Calu3 (cell line): ENCODE results near the gene HIGD1C. TPM values are rescaled to one million over a fixed set of nuclear protein-coding genes. Genes with fewer than 3 reads are reported as not detected.

ENCODE experiments used
- BruUV-seq: library from RNA; stranded (reverse); fragments of 400-500 nt; replicated peaks from 2 replicates; lab custom pipeline; 2021; lab: Mats Ljungman, UMichigan
- CTCF ChIA-PET: fragments of 300-600 bp; sonication (Branson Sonifier 250); formaldehyde crosslinking; loops from one replicate; lab custom pipeline; 2022; ENCODE audit warnings: antibody characterized with exemption; lab: Charles Lee
- DNase-seq: peaks from one replicate; pipeline ENCODE4 v3.0.0; 2022
- H3K27ac Mint-ChIP-seq: one replicate; pipeline ENCODE4 v1.8.0; 2022; ENCODE audit warnings: mixed read lengths; ENCODE audit not compliant: unreplicated experiment
- H3K27me3 Mint-ChIP-seq: one replicate; pipeline ENCODE4 v1.8.0; 2022; ENCODE audit warnings: mixed read lengths; ENCODE audit not compliant: unreplicated experiment
- H3K36me3 Mint-ChIP-seq: one replicate; pipeline ENCODE4 v1.8.0; 2022; ENCODE audit warnings: mild to moderate bottlenecking, moderate library complexity, mixed read lengths; ENCODE audit not compliant: insufficient read depth, unreplicated experiment
- H3K4me1 Mint-ChIP-seq: one replicate; pipeline ENCODE4 v1.8.0; 2022; ENCODE audit warnings: mild to moderate bottlenecking, low read depth, mixed read lengths; ENCODE audit not compliant: unreplicated experiment
- H3K4me3 Mint-ChIP-seq: one replicate; pipeline ENCODE4 v1.8.0; 2022; ENCODE audit warnings: mild to moderate bottlenecking, low read depth, moderate library complexity, mixed read lengths; ENCODE audit not compliant: unreplicated experiment
- H3K9me3 Mint-ChIP-seq: one replicate; pipeline ENCODE4 v1.8.0; 2022; ENCODE audit warnings: low read depth, mixed read lengths; ENCODE audit not compliant: unreplicated experiment
- intact Hi-C: fragments of 100-400 bp; cut with micrococcal nuclease; formaldehyde crosslinking; loops from one replicate; pipeline ENCODE4 v1.10.0; 2022; ENCODE audit not compliant: unreplicated experiment
- total RNA-seq: library from RNA; stranded (reverse); gene quantifications from 2 replicates; pipeline ENCODE4 v1.2.3, GENCODE V29; 2022
- TF ChIP-seq, protein P1 (sequence below): fragments of 200-600 bp; IDR thresholded peaks from one replicate; pipeline ENCODE4 v1.8.0; 2022; ENCODE audit warnings: antibody characterized with exemption; ENCODE audit not compliant: unreplicated experiment

Gene HIGD1C
- total RNA-seq, 1 experiment from 2014 or later, result not detected

DNA sequence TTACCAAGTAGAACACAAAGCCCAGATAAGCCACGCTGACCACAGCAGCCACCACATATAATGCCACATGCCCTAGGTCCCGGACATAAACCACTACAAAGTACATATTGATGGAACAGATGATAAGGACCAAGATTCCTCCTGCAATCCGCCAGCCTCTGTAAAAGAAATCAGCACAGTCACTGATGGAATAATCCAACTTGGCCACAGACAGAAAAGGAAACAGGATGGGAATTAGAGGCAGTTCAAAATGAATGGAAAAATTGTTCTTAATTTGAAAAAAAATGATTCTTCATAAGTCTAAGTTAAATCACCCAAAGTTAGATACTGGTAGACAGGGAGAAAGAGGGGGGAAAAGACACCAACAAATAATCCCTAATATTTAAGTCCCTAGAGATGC, 38.4 kb downstream of the HIGD1C start:
- Mint-ChIP-seq H3K27me3 (no peaks in the 10 kb centered on the region), H3K9me3 (no peaks in the 10 kb centered on the region), H3K4me3 (no peak overlapping the region), H3K36me3 (peaks cover 22% of the 10 kb centered on the region), H3K27ac (no peak overlapping the region), H3K4me1 (no peaks in the 10 kb centered on the region)
- DNase-seq, result no peak
- CTCF ChIA-PET, result no interaction called here
- BruUV-seq, result no TSS peak
- TF ChIP-seq, protein P1, sequence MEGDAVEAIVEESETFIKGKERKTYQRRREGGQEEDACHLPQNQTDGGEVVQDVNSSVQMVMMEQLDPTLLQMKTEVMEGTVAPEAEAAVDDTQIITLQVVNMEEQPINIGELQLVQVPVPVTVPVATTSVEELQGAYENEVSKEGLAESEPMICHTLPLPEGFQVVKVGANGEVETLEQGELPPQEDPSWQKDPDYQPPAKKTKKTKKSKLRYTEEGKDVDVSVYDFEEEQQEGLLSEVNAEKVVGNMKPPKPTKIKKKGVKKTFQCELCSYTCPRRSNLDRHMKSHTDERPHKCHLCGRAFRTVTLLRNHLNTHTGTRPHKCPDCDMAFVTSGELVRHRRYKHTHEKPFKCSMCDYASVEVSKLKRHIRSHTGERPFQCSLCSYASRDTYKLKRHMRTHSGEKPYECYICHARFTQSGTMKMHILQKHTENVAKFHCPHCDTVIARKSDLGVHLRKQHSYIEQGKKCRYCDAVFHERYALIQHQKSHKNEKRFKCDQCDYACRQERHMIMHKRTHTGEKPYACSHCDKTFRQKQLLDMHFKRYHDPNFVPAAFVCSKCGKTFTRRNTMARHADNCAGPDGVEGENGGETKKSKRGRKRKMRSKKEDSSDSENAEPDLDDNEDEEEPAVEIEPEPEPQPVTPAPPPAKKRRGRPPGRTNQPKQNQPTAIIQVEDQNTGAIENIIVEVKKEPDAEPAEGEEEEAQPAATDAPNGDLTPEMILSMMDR, result no peak
- intact Hi-C loops, result no loop called here

DNA sequence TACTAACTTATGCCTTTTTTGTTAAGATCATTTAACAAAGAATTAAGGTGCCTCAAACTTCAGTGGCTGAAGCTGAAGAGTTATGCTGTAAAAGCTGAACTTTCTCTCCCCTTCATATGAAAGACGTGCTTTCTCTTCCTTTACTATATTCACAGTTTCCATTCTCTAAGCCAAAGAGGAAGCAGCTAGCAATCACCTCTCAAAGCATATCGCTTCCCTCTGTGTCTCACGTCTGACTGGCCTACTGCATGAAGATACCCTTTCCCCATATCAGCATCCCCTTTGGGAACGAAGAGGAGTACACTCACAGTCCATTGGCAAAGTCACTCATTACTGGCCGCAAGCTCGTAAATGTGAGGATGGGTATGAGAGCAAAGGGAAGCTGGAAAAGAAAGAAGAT, 38.9 kb downstream of the HIGD1C start:
- H3K4me1 Mint-ChIP-seq, result no peaks in the 10 kb centered on the region
- TF ChIP-seq, protein P1, result no peak
- intact Hi-C loops, result no loop called here
- H3K4me3 Mint-ChIP-seq, result no peak overlapping the region
- BruUV-seq, result no TSS peak
- H3K27ac Mint-ChIP-seq, result no peak overlapping the region
- DNase-seq, result no peak
- H3K36me3 Mint-ChIP-seq, result peaks cover 22% of the 10 kb centered on the region
- CTCF ChIA-PET, result no interaction called here
- H3K9me3 Mint-ChIP-seq, result no peaks in the 10 kb centered on the region
- no peaks in the 10 kb centered on the region for H3K27me3 Mint-ChIP-seq

DNA sequence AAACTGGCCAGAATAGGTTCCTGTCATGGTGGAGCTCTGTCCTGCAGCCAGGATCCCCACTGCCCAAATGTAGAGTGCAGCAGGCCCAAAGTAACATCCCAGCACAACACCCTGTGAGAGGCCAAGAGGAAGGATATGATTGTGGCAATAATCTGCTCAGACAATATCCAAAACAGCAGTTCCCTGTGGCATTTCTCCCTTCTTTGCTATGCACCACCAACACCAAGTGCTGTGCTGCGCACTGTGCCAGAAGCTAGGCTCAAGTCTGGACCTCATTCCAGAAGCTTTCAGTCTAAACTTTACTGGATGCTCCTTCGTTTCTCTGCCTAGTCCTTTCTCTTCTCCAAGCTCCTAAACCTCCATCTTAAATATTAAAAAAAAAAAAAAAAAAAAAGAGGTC, 40.5 kb downstream of the HIGD1C start:
- Mint-ChIP-seq H3K9me3 (no peaks in the 10 kb centered on the region), H3K36me3 (peaks cover 22% of the 10 kb centered on the region), H3K27me3 (no peaks in the 10 kb centered on the region), H3K4me3 (no peak overlapping the region), H3K27ac (no peak overlapping the region), H3K4me1 (no peaks in the 10 kb centered on the region)
- no peak for DNase-seq
- BruUV-seq, result no TSS peak
- CTCF ChIA-PET, result no interaction called here
- intact Hi-C loops, result no loop called here
- TF ChIP-seq, protein P1, result no peak

DNA sequence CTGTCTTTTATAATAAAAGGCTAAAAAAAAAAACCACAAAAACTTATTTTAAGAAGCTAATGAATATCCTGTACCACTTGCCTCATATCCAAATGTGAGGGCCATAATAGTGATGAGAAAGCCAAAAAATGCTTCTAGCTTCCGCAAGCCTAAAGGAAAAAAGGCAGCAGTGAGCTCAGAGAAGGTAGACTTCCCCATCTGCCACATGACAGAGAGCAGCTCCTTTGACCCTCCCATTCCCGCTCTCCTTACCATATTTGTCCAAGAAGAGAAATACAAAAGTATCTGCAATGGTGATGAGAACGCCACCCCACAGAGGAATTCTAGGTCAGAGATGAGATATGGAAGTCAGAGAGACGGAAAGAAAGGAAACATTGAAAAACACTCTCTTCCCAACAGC, 46.7 kb downstream of the HIGD1C start:
- DNase-seq, result no peak
- CTCF ChIA-PET, result no interaction called here
- no peaks in the 10 kb centered on the region for H3K9me3 Mint-ChIP-seq
- no peaks in the 10 kb centered on the region for H3K27me3 Mint-ChIP-seq
- H3K27ac Mint-ChIP-seq, result no peak overlapping the region
- TF ChIP-seq, protein P1, result no peak
- peaks cover 22% of the 10 kb centered on the region for H3K36me3 Mint-ChIP-seq
- intact Hi-C loops, result no loop called here
- no peak overlapping the region for H3K4me3 Mint-ChIP-seq
- no TSS peak for BruUV-seq
- no peaks in the 10 kb centered on the region for H3K4me1 Mint-ChIP-seq

DNA sequence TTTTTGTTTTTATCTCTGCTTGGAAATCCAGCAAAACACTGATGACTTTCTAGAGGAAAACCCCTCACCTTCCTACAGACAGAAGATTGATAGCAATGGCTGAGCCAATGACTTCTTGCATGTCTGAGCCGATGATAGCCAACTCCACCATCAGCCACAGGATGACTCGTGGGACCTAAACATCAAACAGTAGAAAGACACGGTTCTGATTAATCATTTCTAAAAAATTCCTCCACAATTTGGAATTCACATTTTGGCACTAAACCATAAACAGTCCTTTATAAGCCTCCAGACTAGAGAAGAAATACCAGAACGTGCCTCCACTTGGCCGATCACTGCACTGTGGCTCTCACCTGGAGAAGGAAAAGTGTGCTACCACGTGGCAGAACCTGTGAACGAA, 47.9 kb downstream of the HIGD1C start:
- CTCF ChIA-PET, result no interaction called here
- Mint-ChIP-seq H3K4me1 (peaks cover 3% of the 10 kb centered on the region), H3K27me3 (no peaks in the 10 kb centered on the region), H3K36me3 (peaks cover 21% of the 10 kb centered on the region), H3K9me3 (no peaks in the 10 kb centered on the region), H3K27ac (no peak overlapping the region), H3K4me3 (no peak overlapping the region)
- no peak for DNase-seq
- intact Hi-C loops, result no loop called here
- TF ChIP-seq, protein P1, result no peak
- no TSS peak for BruUV-seq
